OCI-M2 (cell line): ENCODE measurements around the gene TECPR2.

ENCODE experiments used
- DNase-seq: peaks from one replicate; lab custom pipeline; 2025; ENCODE audit not compliant: unreplicated experiment; lab: John Stamatoyannopoulos, UW

TECPR2 gene

GRCh38 chr14:102374264-102374663, 11.5 kb downstream of the TECPR2 start:
- DNase-seq: no peak

GRCh38 chr14:102375119-102375518, 12.4 kb downstream of the TECPR2 start:
- no peak for DNase-seq

- DNase-seq: no peak
Measured at GRCh38 chr14:102377696-102378095, 15.0 kb downstream of the TECPR2 start.

- DNase-seq: no peak
Measured at GRCh38 chr14:102378830-102379229, 16.1 kb downstream of the TECPR2 start.

- no peak for DNase-seq
Measured at GRCh38 chr14:102387086-102387485, 24.3 kb downstream of the TECPR2 start.

- no peak for DNase-seq
Measured at GRCh38 chr14:102389246-102389645, 26.5 kb downstream of the TECPR2 start.

- no peak for DNase-seq
Measured at GRCh38 chr14:102390064-102390855, 27.5 kb downstream of the TECPR2 start.

GRCh38 chr14:102392506-102392905, 29.8 kb downstream of the TECPR2 start:
- DNase-seq: no peak

- no peak for DNase-seq
Measured at GRCh38 chr14:102394717-102395375, 32.1 kb downstream of the TECPR2 start.

GRCh38 chr14:102396521-102396920, 33.8 kb downstream of the TECPR2 start:
- DNase-seq: no peak

GRCh38 chr14:102403028-102403427, 40.3 kb downstream of the TECPR2 start:
- DNase-seq: no peak

- no peak for DNase-seq
Measured at GRCh38 chr14:102407258-102407657, 44.5 kb downstream of the TECPR2 start.

- no peak for DNase-seq
Measured at GRCh38 chr14:102408724-102409123, 46.0 kb downstream of the TECPR2 start.

GRCh38 chr14:102415671-102416070, 52.9 kb downstream of the TECPR2 start:
- no peak for DNase-seq

- DNase-seq: no peak
Measured at GRCh38 chr14:102417001-102417431, 54.3 kb downstream of the TECPR2 start.

GRCh38 chr14:102417646-102418045, 54.9 kb downstream of the TECPR2 start:
- no peak for DNase-seq

- no peak for DNase-seq
Measured at GRCh38 chr14:102418169-102418852, 55.6 kb downstream of the TECPR2 start.

- DNase-seq: no peak
Measured at GRCh38 chr14:102418853-102419240, 56.1 kb downstream of the TECPR2 start.

GRCh38 chr14:102419276-102419675, 56.5 kb downstream of the TECPR2 start:
- no peak for DNase-seq

- no peak for DNase-seq
Measured at GRCh38 chr14:102419716-102420115, 57.0 kb downstream of the TECPR2 start.

GRCh38 chr14:102421411-102422057, 58.8 kb downstream of the TECPR2 start:
- DNase-seq: no peak
